GM13977 (cell line): ENCODE measurements around the gene TOP2A.

Experiments
- DNase-seq: peaks from one replicate; pipeline ENCODE4 v3.0.0; 2012; ENCODE audit warnings: low spot score
- CTCF ChIP-seq: IDR thresholded peaks from 2 replicates; pipeline ENCODE4 v1.5.1; 2012; ENCODE audit warnings: mild to moderate bottlenecking, control low read depth; ENCODE audit not compliant: insufficient read depth; ENCODE audit errors: extremely low read depth, missing control alignments
- in situ Hi-C: fragments of 300-500 bp; cut with MboI; formaldehyde crosslinking; loops from one replicate; pipeline ENCODE4 v1.12.0; 2022; ENCODE audit warnings: low sequenced_read_pairs, low pct_unique_long_range_greater_than_20kb, mixed read lengths, inconsistent platforms; ENCODE audit not compliant: unreplicated experiment

The TOP2A gene

DNA sequence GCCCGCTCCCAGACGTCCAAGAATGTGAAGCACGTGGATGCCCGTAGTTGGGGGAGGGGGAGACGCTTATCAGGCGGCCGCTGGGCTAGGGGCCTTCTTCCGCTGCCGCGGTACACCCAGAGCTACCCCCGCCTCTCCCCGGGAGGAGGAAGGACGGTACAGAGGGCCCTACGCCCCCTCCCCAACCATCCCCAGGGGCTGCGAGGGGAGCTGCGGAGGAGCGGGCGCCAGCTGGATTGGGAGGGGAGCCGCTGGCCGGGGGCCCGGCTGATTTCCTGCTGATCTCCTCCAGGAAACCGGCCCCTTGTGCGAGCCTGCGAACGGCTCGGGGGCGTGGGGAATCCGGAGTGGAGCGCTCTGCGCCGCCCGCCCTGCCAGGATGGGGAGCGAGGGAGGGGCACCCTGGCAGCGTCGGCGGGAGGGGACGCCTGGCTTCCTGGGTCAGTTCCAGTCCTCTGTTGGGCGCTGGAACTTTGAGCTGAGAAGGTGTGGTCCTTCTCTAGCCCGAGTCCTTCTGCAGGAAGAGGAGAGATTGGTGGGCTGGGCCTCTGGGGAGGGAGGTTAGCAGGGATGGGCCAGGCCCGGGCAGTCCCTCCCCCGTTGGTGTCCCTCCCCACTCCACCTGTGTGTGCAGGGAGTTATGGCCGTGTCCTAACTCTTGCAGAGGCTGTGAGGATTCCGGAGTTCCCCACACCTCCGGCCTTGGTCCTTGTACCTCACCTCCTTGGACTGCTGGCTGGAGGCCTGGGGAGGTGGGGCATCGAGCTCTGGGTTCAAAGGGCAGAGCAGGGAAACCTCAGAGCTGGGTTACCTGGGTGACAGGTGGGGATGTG lies 72.3 kb downstream of the TOP2A start:
- no peak for TF ChIP-seq CTCF
- in situ Hi-C loops, result no loop called here
- DNase-seq, result no peak

- no peak for TF ChIP-seq CTCF
- in situ Hi-C loops, result no loop called here
- no peak for DNase-seq
Observed at GRCh38 chr17:40344421-40345160, 73.1 kb downstream of the TOP2A start.

DNA sequence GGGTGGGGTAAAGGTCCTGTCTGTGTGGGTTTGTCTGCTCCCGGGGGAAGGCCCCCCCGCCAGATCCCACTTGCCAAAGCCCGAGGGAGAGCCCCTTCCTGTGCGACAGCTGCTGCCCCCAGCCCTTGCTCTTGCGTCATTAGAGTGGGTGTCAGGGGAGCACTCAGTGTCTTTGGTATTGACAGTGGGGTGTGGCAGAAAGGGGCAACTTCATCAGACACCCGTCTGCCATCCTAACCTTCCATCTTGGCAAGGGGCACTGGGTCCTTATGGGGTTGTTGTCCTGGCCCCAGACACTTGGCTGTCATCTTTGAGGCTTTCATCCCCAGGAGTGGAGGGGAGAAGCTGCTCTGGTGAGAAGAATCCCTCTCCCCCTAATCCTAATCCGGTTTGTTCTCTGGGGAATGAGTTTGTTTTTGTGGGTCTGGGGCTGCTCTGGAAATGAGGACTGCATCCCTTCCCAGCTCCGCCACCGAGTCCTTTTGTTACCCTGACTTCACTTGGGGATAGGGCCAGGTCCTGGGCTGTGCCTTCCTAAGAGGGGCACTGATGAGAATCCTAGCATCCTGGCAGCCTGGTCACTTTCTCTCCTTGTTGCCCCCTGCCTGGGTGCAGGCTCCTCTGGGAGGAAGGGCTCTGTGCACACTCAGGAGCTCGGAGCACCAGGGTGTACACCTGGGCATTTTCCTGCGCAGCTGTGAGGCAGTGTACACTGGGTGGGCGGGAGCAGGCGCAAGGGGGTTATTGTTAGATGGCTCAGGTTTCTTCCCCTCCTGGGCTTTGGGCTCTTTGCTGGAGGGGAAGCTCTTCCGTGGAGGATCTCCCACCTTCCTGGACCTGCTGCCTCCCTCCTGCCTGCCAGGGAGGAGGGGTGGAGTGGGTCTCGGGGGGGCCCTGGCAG lies 74.2 kb downstream of the TOP2A start:
- DNase-seq, result no peak
- no peak for TF ChIP-seq CTCF
- in situ Hi-C loops, result no loop called here

DNA sequence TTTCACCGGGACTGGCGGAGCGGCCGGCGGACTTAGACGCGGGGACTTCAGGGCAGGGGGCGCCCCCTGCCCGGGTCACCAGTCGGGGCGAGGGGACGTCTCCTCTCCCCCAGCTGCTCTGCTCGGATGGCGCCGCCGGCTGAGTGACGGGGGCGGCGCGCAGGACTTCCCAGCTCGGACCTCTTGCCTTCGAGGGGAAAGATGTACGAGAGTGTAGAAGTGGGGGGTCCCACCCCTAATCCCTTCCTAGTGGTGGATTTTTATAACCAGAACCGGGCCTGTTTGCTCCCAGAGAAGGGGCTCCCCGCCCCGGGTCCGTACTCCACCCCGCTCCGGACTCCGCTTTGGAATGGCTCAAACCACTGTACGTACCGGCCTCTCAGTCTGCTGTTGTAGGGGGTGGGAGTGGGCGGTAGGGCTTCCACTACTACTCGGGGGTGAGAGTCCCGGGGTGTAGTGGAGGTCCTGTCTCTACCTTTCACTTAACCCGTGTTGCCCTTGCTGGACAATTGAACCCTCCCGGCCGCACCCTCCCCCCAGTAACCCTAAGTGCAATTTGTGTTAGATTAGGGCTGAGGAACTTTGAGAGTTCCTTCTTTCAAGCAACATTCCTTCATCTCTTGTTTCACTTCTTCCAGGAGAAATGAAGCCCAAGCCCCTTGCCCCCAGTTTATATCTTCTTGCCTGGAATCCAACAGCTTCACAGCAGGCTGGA lies 75.0 kb downstream of the TOP2A start:
- in situ Hi-C loops, result no loop called here
- no peak for TF ChIP-seq CTCF
- DNase-seq, result no peak

- no peak for TF ChIP-seq CTCF
- in situ Hi-C loops, result no loop called here
- DNase-seq, result no peak
Observed at GRCh38 chr17:40341808-40342503, 75.7 kb downstream of the TOP2A start.
